HG03045 (cell line): ENCODE measurements around the gene CPZ.

Experiments
- ATAC-seq: cut with Tn5 transposase; IDR thresholded peaks from one replicate; pipeline ENCODE4 v1.9.1; 2021; ENCODE audit warnings: mild to moderate bottlenecking, moderate library complexity; ENCODE audit not compliant: unreplicated experiment

The CPZ gene

GRCh38 chr4:8593264-8594096, 915 bp downstream of the CPZ start:
- ATAC-seq: no peak

GRCh38 chr4:8594097-8595038, 1.8 kb downstream of the CPZ start:
- ATAC-seq: no peak

GRCh38 chr4:8595237-8596087, 2.9 kb downstream of the CPZ start:
- no peak for ATAC-seq

GRCh38 chr4:8596891-8597290, 4.3 kb downstream of the CPZ start:
- no peak for ATAC-seq

- ATAC-seq: no peak
These were observed 4.8 kb downstream of the CPZ start for GRCh38 chr4:8597319-8597718.

GRCh38 chr4:8597791-8598190, 5.2 kb downstream of the CPZ start:
- no peak for ATAC-seq

- no peak for ATAC-seq
These were observed 6.0 kb downstream of the CPZ start for GRCh38 chr4:8598391-8599090.

- no peak for ATAC-seq
These were observed 6.5 kb downstream of the CPZ start for GRCh38 chr4:8599091-8599460.

- no peak for ATAC-seq
These were observed 7.1 kb downstream of the CPZ start for GRCh38 chr4:8599657-8600056.

GRCh38 chr4:8600266-8600665, 7.7 kb downstream of the CPZ start:
- ATAC-seq: no peak

GRCh38 chr4:8600686-8601085, 8.1 kb downstream of the CPZ start:
- ATAC-seq: no peak

- no peak for ATAC-seq
These were observed 8.5 kb downstream of the CPZ start for GRCh38 chr4:8601086-8601485.

GRCh38 chr4:8601556-8601955, 9.0 kb downstream of the CPZ start:
- ATAC-seq: no peak

GRCh38 chr4:8602686-8603430, 10.3 kb downstream of the CPZ start:
- ATAC-seq: no peak

GRCh38 chr4:8603931-8604330, 11.4 kb downstream of the CPZ start:
- ATAC-seq: no peak

GRCh38 chr4:8605289-8605688, 12.7 kb downstream of the CPZ start:
- no peak for ATAC-seq

GRCh38 chr4:8606476-8606875, 13.9 kb downstream of the CPZ start:
- no peak for ATAC-seq

GRCh38 chr4:8606966-8607365, 14.4 kb downstream of the CPZ start:
- no peak for ATAC-seq

- ATAC-seq: no peak
These were observed 15.3 kb downstream of the CPZ start for GRCh38 chr4:8607603-8608481.
